Tibial artery (tissue), 4 donors: ENCODE results near the gene ITIH5.

Source experiments
- DNase-seq, 2 donors: peaks; one replicate each; pipeline ENCODE4 v3.0.0-alpha.2; 2019
- H3K27ac ChIP-seq, 2 donors: fragments of 200-600 bp; sonication (generic) in 1 of 2; 1 replicate in 1 of 2; 2 replicates in 1 of 2; pipeline ENCODE4 v1.5.1; 2018 to 2019; ENCODE audit warnings: mild to moderate bottlenecking in 1 of 2
- H3K27me3 ChIP-seq, 2 donors: fragments of 200-600 bp; sonication (generic) in 1 of 2; one replicate each; pipeline versions ENCODE4 v1.5.1 to v1.6.0; 2016 to 2019
- H3K36me3 ChIP-seq, 3 donors: fragments of 200-600 bp; sonication (generic) in 2 of 3; one replicate each; pipeline ENCODE4 v1.5.1; 2016 to 2019; ENCODE audit warnings: mild to moderate bottlenecking in 2 of 3
- H3K4me1 ChIP-seq, 4 donors: fragments of 200-600 bp; sonication (generic) in 2 of 4; 1 replicate in 3 of 4; 2 replicates in 1 of 4; pipeline ENCODE4 v1.5.1; 2016 to 2019
- H3K4me3 ChIP-seq, 2 donors: fragments of 200-600 bp; sonication (generic) in 1 of 2; 1 replicate in 1 of 2; 2 replicates in 1 of 2; pipeline ENCODE4 v1.5.1; 2018 to 2019; ENCODE audit warnings: mild to moderate bottlenecking in 2 of 2
- H3K9me3 ChIP-seq, 3 donors: fragments of 200-600 bp; sonication (generic) in 1 of 3; one replicate each; pipeline ENCODE4 v1.5.1; 2016 to 2019
- intact Hi-C: fragments of 100-400 bp; cut with DNase I; formaldehyde crosslinking; loops from one replicate; pipeline ENCODE4 v1.15.0; 2023; ENCODE audit warnings: low total_unique reads
- TF ChIP-seq, protein P1 (sequence below), 2 experiments: fragments of 200-600 bp in 1 of 2; fragments of 450-650 bp in 1 of 2; IDR thresholded peaks; one replicate each; pipeline ENCODE4 v1.5.1; 2017 to 2019; ENCODE audit warnings: antibody characterized with exemption in 2 of 2, mild to moderate bottlenecking in 1 of 2, moderate library complexity in 1 of 2

The ITIH5 gene

GRCh38 chr10:7553531-7553930 lies 113.2 kb downstream of the ITIH5 start:
- Histone ChIP-seq H3K4me3 (no peak overlapping the region), H3K9me3 (no peaks in the 10 kb centered on the region), H3K36me3 (no peaks in the 10 kb centered on the region), H3K4me1 (peaks cover 0 to 59% (median 16%) of the 10 kb centered on the region in 4 donors), H3K27me3 (no peaks in the 10 kb centered on the region), H3K27ac (no peak overlapping the region)
- DNase-seq = no peak
- intact Hi-C loops = no loop called here
- TF ChIP-seq, protein P1, sequence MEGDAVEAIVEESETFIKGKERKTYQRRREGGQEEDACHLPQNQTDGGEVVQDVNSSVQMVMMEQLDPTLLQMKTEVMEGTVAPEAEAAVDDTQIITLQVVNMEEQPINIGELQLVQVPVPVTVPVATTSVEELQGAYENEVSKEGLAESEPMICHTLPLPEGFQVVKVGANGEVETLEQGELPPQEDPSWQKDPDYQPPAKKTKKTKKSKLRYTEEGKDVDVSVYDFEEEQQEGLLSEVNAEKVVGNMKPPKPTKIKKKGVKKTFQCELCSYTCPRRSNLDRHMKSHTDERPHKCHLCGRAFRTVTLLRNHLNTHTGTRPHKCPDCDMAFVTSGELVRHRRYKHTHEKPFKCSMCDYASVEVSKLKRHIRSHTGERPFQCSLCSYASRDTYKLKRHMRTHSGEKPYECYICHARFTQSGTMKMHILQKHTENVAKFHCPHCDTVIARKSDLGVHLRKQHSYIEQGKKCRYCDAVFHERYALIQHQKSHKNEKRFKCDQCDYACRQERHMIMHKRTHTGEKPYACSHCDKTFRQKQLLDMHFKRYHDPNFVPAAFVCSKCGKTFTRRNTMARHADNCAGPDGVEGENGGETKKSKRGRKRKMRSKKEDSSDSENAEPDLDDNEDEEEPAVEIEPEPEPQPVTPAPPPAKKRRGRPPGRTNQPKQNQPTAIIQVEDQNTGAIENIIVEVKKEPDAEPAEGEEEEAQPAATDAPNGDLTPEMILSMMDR (IDR thresholded peaks at IDR 0.05) = no peak

DNA sequence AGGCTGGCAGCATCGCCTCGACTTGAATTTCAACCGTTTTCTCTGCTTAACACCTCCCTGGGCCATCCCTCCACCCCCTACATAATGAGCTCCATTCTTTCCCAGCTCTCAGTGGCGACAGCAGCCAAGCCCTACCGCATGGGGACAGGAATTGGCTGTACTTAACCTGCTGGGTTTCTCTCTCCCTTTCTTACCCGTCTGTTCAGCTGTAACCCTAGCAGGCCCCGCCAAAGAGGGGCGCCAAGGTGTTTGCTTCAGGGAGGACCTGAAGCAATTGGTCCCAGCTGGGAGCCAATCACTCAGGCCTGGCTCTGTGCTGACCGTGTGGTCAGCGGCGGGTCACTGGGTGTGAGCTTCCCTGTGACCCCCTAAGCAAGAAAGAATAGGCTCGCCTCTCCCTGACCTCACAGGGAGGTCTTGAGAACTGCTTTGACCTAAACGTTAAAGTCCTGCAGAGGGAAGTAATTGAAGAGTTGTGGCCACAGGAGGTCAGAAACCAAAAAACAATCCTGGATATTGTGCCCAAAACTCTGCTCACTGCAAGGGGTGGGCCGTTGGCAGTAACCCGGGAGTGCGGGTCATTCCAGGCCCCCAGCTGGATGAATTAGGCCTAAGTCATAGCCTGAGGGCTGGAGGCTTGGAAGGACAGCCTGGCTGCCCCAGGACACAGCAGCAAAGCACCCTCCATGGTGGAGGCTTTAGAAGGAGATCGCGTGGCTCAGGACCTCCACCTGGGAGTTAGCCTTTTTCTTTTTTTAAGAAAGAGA lies 114.6 kb downstream of the ITIH5 start:
- no peaks in the 10 kb centered on the region for H3K9me3 ChIP-seq
- TF ChIP-seq, protein P1 (IDR thresholded peaks at IDR 0.05) = no peak
- H3K36me3 ChIP-seq = no peaks in the 10 kb centered on the region
- intact Hi-C loops = no loop called here
- no peak for DNase-seq
- no peaks in the 10 kb centered on the region for H3K27me3 ChIP-seq
- H3K27ac ChIP-seq = peak overlapping the region in 1 of 2 donors; percentile 34
- no peak overlapping the region for H3K4me3 ChIP-seq
- H3K4me1 ChIP-seq = peaks cover 0 to 52% (median 11%) of the 10 kb centered on the region in 4 donors

DNA sequence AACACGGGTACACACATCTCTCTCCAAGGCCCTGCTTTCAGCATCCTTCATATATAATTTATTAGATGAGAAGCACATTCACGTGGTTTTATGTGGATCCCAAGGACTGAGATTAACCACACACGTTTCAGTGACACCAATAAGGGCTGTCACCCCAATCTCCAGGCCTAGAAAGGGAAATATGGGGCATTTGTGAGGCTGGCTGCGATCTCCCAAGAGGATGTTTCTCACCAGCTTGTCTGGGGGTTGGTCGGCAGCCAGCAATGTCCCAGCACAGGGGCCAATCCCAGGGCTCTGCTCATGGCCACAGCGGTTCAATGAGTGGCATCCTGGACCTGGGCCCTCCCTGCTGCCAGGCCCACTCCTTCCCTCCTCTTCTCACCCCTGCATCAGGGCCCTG lies 115.5 kb downstream of the ITIH5 start:
- TF ChIP-seq, protein P1 (IDR thresholded peaks at IDR 0.05) = no peak
- intact Hi-C loops = no loop called here
- no peaks in the 10 kb centered on the region for H3K9me3 ChIP-seq
- no peaks in the 10 kb centered on the region for H3K36me3 ChIP-seq
- H3K4me1 ChIP-seq = peaks cover 0 to 48% (median 11%) of the 10 kb centered on the region in 4 donors
- no peaks in the 10 kb centered on the region for H3K27me3 ChIP-seq
- peak overlapping the region in 1 of 2 donors; percentile 34 for H3K27ac ChIP-seq
- no peak for DNase-seq
- no peak overlapping the region for H3K4me3 ChIP-seq

- DNase-seq = no peak
- Histone ChIP-seq H3K27me3 (no peaks in the 10 kb centered on the region), H3K4me1 (peaks cover 0 to 37% (median 11%) of the 10 kb centered on the region in 4 donors)
These were observed 116.8 kb downstream of the ITIH5 start for GRCh38 chr10:7550013-7550412.

DNA sequence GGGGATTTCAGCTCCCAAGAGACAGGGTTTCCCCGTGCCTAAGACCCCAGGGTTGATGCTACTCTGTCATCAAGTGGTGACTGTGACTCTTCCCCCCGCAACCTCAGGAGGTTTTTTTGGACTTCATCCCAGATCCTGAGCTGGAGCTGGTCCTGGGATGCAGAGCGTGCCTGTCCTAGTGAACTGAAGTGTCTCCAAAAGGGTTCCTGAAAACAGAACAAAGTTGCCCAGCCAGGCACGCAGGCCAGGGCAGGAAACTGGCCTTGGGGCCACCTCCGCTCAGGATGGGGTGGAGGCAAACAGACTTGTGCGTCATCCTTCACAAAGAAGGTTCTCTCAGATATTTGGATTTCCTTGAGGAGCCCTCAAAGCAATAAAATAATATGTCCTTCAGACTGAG lies 118.9 kb downstream of the ITIH5 start:
- H3K27ac ChIP-seq = no peak overlapping the region
- no peak overlapping the region for H3K4me3 ChIP-seq
- intact Hi-C loops = no loop called here
- DNase-seq = no peak
- no peaks in the 10 kb centered on the region for H3K36me3 ChIP-seq
- H3K4me1 ChIP-seq = peaks cover 0 to 39% (median 11%) of the 10 kb centered on the region in 4 donors
- TF ChIP-seq, protein P1 (IDR thresholded peaks at IDR 0.05) = no peak
- H3K9me3 ChIP-seq = no peaks in the 10 kb centered on the region
- no peaks in the 10 kb centered on the region for H3K27me3 ChIP-seq

More at GRCh38 chr10:7550013-7550412, 116.8 kb downstream of the ITIH5 start:
- Histone ChIP-seq H3K9me3 (no peaks in the 10 kb centered on the region), H3K27ac (no peak overlapping the region), H3K4me3 (no peak overlapping the region), H3K36me3 (no peaks in the 10 kb centered on the region)
- TF ChIP-seq, protein P1 (IDR thresholded peaks at IDR 0.05) = no peak
- intact Hi-C loops = no loop called here
